HL-60 (cell line): ENCODE data around the gene WIPF2. TPM values are rescaled to one million over a fixed set of nuclear protein-coding genes. Genes with fewer than 3 reads are reported as not detected.
A peak's percentile ranks its signal among the peaks of the same experiment; 100 is the strongest.

Experiments
- DNase-seq, 2 experiments: peaks; one replicate each; pipeline ENCODE4 v3.0.0-alpha.2; 2010 to 2020; ENCODE audit warnings: low read depth in 1 of 2, low spot score in 1 of 2
- H3K27ac ChIP-seq: fragments of 250-450 bp; sonication (Bioruptor Pico); replicated peaks from 2 replicates; pipeline ENCODE4 v1.5.1; 2020; ENCODE audit warnings: mild to moderate bottlenecking, moderate library complexity
- H3K27me3 ChIP-seq: fragments of 250-450 bp; sonication (Bioruptor Pico); 2 replicates; pipeline ENCODE4 v1.5.1; 2021; ENCODE audit warnings: mild to moderate bottlenecking, moderate library complexity; ENCODE audit not compliant: insufficient read depth, poor library complexity, severe bottlenecking
- H3K4me3 ChIP-seq: replicated peaks from 2 replicates; pipeline ENCODE4 v1.5.1; 2011; ENCODE audit warnings: mild to moderate bottlenecking, control low read depth, low read length; ENCODE audit not compliant: insufficient read depth
- CTCF ChIP-seq: IDR thresholded peaks from one replicate; pipeline ENCODE4 v1.5.1; 2011; ENCODE audit warnings: low read length, control low read depth, inconsistent platforms; ENCODE audit not compliant: insufficient read depth
- GABPA ChIP-seq: IDR thresholded peaks from 2 replicates; pipeline ENCODE4 v1.6.1; 2012; ENCODE audit warnings: low read depth
- POLR2AphosphoS5 ChIP-seq: IDR thresholded peaks from 2 replicates; pipeline ENCODE4 v1.6.1; 2012; ENCODE audit warnings: low read depth
- REST ChIP-seq: IDR thresholded peaks from 2 replicates; pipeline ENCODE4 v1.6.1; 2012; ENCODE audit warnings: low read depth; ENCODE audit not compliant: insufficient replicate concordance
- SPI1 ChIP-seq: IDR thresholded peaks from 2 replicates; pipeline ENCODE4 v1.6.1; 2012; ENCODE audit warnings: low read depth, mild to moderate bottlenecking, borderline replicate concordance
- microRNA-seq: library from miRNA; unstranded; fragments of <30 nt; microRNA quantifications from one replicate; pipeline ENCODE4, GENCODE V29; 2018

Gene WIPF2

GRCh38 chr17:40330850-40331470 is 111.9 kb downstream of the WIPF2 start:
- TF ChIP-seq POLR2AphosphoS5: no peak
- TF ChIP-seq GABPA: no peak
- no peak for TF ChIP-seq REST
- no peak for TF ChIP-seq CTCF
- no peak for TF ChIP-seq SPI1
- no peak overlapping the region for H3K4me3 ChIP-seq
- no peaks in the 10 kb centered on the region for H3K27me3 ChIP-seq
- no peak for DNase-seq
- H3K27ac ChIP-seq: peak overlapping the region; percentile 70

DNA sequence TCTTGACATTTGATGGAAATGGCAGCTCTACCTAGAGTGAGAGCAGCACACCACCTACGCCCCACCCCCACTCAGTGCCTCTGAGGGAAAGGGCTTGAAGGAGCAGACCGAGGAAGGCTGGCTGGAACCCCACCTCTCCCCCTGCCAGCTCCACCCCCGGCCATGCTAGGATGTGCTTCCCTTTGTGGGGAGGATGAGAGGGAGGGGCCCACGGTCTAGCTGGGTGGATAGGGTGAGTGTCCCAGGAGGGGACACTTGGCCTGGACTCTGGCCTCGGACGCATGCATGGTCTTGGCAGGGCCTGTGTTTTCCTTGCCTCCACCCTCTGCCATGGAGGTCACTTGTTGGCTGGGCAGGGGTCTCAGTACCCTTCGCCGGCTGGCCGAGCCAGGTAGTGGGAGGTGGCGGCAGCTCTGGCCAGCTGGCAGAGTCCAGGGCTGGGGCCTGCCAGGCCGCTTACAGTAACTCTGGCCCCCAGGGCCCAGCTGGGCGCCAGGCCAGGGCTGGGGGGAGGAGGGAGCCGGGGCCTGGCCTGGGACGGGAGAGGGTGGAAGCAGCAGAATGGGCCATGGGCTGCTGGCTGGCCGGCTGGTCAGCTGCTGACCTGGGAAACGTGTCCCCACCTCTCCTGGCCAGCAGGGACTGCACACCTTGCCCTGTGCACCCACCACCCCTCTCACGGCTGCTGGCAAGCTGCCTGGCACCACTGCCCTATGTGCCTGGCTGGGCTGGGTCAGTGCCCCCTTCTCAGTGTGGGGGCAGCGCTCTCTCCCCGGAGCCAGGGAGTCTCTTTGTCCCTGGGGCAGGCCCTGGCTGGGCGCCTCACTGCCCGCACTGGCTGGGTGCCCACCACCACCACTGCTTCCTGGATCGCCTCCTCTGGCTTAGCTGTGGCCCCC is 112.9 kb downstream of the WIPF2 start:
- TF ChIP-seq REST: no peak
- no peak for TF ChIP-seq GABPA
- TF ChIP-seq SPI1: no peak
- no peak for TF ChIP-seq POLR2AphosphoS5
- no peak for TF ChIP-seq CTCF
- Histone ChIP-seq H3K4me3 (no peak overlapping the region), H3K27ac (peak overlapping the region; percentile 70; the same call in 1 of the 2 replicates), H3K27me3 (no peaks in the 10 kb centered on the region)
- DNase-seq: no peak

Small RNA genes within 50 kb of the gene (microRNA-seq; reads per million reads assigned to microRNA genes)
- not detected for gene MIR6867
